Gastrocnemius medialis (tissue), 4 donors: ENCODE measurements around the gene MAFF.

ENCODE experiments used
- CTCF ChIP-seq, 5 experiments: fragments of 450-650 bp in 3 of 5; fragments of 200-600 bp in 2 of 5; sonication (generic) in 2 of 5; IDR thresholded peaks in 4 of 5; conservative IDR thresholded peaks in 1 of 5; 1 replicate in 4 of 5; 2 replicates in 1 of 5; pipeline ENCODE4 v1.5.1; 2016 to 2019; ENCODE audit warnings: antibody characterized with exemption in 5 of 5, mild to moderate bottlenecking in 3 of 5, moderate library complexity in 3 of 5
- POLR2A ChIP-seq, 2 donors: fragments of 450-650 bp; IDR thresholded peaks; one replicate each; pipeline ENCODE4 v1.6.1; 2017; ENCODE audit warnings: antibody characterized with exemption in 2 of 2, mild to moderate bottlenecking in 2 of 2, moderate library complexity in 2 of 2

GRCh38 chr22:38264322-38264843 lies 62.6 kb downstream of the MAFF start:
- TF ChIP-seq CTCF (IDR thresholded peaks at IDR 0.05 in 4 of 5, conservative IDR thresholded peaks at IDR 0.05 in 1 of 5): no peak
- TF ChIP-seq POLR2A (IDR thresholded peaks at IDR 0.05): no peak
